HuH-7 (cell line): ENCODE data around the gene JAG2.
"Not testable (repeated sequence)": the region's sequence is repeated elsewhere in the genome, so short reads cannot be mapped to it uniquely, and the experiment has no call there.

Source experiments
- DNase-seq: peaks from one replicate; pipeline ENCODE4 v3.0.0; 2011; ENCODE audit warnings: low spot score

The JAG2 gene

GRCh38 chr14:105116451-105117256, 51.9 kb downstream of the JAG2 start:
- DNase-seq = no peak

DNA sequence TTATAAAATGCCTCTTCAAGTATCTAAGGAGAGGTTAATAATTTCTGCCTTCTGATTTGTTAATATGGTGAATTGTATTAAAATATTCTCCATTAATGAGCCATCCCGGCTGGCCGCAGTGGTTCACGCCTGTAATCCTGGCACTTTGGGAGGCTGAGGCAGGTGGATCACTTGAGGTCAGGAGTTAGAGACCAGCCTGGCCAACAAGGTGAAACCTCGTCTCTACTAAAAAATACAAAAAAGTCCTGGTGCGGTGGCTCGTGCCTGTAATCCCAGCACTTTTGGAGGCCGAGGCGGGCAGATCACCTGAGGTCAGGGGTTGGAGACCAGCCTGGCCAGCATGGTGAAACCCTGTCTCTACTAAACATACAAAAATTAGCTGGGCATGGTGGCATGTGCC, 59.3 kb downstream of the JAG2 start:
- DNase-seq = not testable (repeated sequence)

DNA sequence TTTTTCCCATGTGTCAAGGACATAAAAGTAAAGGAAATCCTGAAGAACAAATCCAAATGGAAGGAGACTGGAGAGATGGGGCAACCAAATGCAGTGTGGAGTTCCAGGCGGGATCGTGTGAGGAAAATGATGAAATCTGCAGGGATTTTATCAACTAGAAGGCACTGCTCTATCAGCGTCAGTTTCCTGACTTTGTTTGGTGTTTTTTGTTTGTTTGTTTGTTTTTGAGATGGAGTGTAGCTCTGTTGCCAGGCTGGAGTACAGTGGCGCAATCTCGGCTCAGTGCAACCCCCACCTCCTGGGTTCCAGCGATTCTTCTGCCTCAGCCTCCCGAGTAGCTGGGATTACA, 60.1 kb downstream of the JAG2 start:
- no peak for DNase-seq

DNA sequence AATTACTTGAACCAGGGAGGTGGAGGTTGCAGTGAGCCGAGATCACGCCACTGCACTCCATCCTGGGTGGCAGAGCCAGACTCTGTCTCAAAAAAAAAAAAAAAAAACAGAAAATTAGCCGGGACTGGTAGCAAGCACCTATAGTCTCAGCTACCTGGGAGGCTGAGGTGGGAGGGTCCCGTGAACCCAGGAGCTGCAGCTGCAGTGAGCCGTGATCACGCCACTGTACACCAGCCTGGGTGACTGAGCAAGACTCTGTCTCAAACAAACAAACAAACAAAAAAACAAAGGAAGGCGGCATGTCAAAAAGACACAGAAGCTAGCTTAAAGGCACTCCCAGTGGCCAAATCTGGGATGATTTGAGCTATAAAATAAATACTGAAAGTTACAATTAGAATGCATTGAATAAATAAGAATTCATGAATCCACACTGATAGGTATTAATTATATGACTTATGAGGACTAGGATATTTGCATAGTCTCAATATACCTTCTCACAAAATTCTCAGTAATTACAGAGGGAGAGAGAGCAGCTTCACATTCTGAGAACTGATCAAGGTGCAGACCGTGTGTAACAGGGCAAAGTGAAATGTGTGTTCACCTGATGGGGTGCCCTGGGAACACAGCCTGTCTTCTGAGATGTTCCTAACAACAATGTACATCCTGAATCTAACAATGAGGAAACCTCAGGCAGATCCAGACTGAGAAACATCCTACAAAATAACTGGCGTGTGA, 60.6 kb downstream of the JAG2 start:
- DNase-seq = no peak

DNA sequence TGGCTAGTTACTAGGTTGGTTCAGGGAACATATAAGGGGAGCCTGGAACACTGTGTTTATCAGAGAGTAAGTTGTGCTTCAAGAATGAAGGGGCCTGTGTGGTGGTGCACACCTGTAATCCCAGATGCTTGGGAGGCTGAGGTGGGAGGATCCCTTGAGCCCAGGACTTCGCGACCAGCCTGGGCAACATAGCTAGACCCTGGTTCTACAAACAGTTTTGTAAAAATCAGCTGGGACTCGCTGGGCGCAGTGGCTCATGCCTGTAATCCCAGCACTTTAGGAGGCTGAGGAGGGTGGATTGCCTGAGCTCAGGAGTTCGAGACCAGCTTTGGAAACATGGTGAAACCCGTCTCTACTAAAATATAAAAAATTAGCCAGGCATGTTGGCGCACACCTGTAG, 61.2 kb downstream of the JAG2 start:
- DNase-seq = no peak

DNA sequence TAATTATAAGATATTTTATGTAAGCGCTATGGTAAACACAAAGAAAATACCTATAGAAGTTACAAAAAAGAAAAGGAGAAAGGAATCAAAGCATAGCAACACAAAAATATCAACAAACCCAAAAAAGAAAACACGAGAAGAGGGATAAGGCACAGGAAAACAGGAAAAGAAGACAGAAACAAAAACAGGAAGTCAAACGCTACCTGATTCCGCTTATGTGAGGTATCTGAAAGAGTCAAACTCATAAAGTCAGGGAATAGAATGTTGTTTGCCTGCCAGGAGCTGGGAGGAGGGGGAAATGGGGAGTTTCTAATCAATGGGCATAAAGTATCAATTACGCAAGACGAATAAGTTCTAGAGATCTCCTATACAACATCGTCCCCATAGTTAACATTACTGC, 63.4 kb downstream of the JAG2 start:
- no peak for DNase-seq

GRCh38 chr14:105102893-105103292, 65.7 kb downstream of the JAG2 start:
- no peak for DNase-seq

DNA sequence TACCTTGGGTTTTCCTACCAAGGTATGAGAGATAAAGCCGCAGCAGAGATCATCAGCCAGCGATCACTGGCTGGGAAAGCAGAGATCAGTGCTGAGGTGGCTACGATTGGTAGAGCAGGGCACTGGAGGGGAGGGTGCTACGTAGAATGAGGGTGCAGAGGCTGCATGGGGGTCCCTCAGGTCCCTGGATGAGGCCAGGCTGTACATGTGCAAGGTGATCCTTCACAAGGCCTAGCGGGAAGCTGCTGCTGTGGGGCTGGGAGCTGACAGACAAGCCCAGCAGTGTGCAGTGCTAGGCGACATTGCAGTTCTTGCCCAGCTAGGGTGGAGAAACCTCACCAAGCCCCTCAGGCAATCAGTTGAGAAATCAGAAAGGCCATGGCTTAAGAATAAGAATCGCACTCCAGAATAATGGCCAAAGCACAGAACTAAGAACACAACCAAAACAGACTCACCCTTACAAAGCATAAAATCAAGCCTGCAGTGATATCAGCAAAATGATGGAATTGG, 66.2 kb downstream of the JAG2 start:
- DNase-seq = no peak

DNA sequence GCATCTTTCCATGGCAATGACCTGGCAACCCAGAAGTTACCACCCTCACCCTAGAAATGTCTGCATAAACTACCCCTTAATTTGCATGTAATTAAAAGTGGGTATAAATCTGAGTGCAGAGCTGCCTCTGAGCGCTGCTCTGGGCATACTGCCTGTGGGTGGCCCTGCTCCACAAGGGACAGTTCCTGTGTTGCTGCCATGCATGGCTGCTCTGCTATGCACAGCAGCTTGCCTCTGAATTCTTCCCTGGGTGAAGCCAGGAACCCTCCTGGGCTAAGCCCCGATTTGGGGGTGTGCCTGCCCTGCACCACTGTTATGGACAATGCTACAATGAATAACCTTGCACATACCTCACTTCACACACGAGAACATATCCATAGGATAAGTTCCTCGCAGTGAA, 67.7 kb downstream of the JAG2 start:
- DNase-seq = no peak

GRCh38 chr14:105099778-105100177, 68.8 kb downstream of the JAG2 start:
- no peak for DNase-seq

GRCh38 chr14:105098316-105098715, 70.3 kb downstream of the JAG2 start:
- DNase-seq = no peak

DNA sequence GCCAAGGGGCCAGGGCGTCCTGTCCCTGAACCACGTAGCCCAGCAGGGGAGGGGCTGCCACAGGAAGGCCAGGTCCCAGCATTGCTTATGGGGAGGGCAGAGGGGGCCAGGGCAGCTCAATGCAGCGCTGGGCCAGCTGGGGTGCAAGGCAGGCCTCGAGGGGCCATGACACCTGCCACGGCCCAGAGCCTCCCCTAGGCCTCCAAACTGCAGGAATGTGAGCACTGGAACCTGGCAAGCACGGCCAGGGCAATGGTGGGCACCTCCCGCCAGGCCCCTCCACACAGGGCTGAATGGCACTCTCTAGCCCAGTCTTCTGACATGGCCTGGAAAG, 70.8 kb downstream of the JAG2 start:
- no peak for DNase-seq

GRCh38 chr14:105096206-105096875, 72.2 kb downstream of the JAG2 start:
- no peak for DNase-seq

- DNase-seq = no peak
Observed at GRCh38 chr14:105095236-105095805, 73.3 kb downstream of the JAG2 start.

- no peak for DNase-seq
Observed at GRCh38 chr14:105094193-105094907, 74.2 kb downstream of the JAG2 start.

DNA sequence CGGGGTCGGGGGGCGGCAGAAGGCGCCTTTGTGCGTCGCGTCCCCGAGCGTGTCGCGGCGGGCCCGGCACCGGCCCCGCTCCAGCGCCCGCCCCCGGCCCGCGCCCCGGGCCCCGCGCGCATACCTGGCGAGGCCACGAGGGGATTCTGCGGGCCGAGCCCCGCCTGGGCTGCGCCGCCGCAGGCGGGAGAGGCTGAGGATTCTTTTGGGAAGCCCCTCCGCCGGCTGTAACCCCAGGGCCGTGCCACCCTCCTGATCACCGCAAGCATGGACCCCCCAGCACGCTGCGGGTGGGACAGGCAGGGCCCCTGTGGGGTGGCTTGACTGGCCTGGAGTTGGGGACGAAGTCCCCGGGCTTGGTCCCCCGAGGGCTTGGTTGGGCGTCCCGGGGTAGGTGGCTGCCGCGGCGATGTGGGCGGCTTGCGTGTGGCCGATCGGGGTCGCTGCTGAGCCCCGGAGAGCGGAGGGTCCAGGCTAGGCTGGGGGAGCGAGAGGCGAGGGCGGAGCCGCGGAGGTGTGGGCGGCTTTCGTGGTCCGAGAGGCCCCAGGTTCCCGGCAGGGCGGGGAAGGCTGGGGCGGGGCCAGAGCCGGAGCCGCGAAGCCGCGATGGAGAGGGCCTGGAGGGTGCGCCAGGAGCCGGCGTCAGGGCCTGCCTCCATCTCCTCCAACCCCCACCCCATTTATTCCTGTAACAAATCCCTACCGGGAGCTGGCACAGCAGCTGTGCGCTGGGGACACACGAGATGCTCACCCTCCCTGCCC, 75.0 kb downstream of the JAG2 start:
- DNase-seq = peak; percentile 93

GRCh38 chr14:105093038-105093430, 75.5 kb downstream of the JAG2 start:
- DNase-seq = peak; percentile 65

GRCh38 chr14:105092171-105093037, 76.2 kb downstream of the JAG2 start:
- no peak for DNase-seq

DNA sequence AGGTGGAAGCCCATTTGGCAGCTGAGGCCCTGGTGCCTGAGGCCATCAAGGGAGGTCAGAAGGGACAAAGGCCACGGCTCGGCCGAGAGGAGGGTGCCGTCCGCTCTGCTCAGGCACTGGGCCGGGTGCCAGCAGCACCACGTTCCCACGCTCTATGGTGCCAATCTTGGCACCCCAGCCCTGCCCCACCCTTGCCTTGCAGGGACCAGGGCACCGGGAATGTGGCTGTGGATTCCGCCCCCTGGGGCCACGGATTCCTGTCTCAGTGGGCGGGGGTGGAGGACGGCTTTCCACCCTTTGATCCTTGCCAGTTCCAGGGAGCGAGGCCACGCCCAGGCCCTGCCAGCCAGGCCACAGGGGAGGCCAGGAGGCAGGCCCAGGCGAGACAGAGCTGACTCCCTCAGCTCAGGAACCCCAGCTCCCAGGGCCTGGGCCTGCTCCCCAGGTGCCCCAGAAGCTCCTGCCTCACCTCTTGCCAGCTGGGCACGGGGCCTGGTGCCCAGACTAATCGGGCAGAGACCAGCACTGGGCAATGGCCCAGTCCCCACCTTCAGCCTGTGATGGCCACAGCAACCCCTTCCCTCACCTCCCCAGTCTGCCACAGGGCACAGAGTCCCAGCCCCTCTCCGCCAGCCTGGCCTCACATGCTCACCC, 76.9 kb downstream of the JAG2 start:
- DNase-seq = no peak

DNA sequence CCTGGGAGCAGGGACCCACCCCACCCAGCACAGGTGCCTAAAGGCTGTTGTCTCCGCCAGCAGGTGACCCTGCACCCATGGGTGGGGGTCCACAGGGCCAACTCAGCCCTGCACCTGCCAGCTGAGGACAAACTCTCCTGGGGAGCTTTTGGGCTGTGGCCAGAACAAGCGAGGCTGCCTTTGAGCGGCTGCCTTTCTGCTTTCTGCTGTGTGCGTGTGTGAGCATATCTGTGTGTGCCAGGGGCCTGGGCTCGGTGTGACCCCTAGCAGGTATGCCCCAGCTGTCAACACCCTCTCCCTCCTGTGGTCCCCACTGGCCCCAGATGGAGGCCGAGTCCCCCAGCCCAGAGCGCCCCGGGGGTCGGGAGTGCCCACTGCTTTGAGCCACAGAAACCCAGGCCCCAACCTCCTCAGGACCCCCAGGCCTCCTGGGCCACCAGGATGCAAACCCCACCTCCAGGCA, 77.5 kb downstream of the JAG2 start:
- no peak for DNase-seq
